ENCODE measurements around the gene CNOT6. TPM values are rescaled to one million over a fixed set of nuclear protein-coding genes. Genes with fewer than 3 reads are reported as not detected.
A peak's percentile ranks its signal among the peaks of the same experiment; 100 is the strongest.

CNOT6 gene
- polyA plus RNA-seq, 1 of the 3 experiments (the other 2 are of a cell fraction), result 17.1 TPM

GRCh38 chr5:180592176-180592575 lies 98.0 kb downstream of the CNOT6 start:
- no peak overlapping the region for H3K9ac ChIP-seq
- no peaks in the 10 kb centered on the region for H3K4me1 ChIP-seq (ENCODE audit: control insufficient read depth in 1 of 2, insufficient read depth in 2 of 2, low read depth in 1 of 2, low read length in 1 of 2)
- H3K27me3 ChIP-seq (ENCODE audit: insufficient read depth), result peaks cover 53% of the 10 kb centered on the region; the same call in 1 of the 2 replicates
- WGBS (ENCODE audit: low lambda C conversion rate), result 68% methylated on average over 10 of the region's 10 CpGs
- TF ChIP-seq REST (IDR thresholded peaks at IDR 0.05; ENCODE audit: low read depth, low read length), result no peak
- no peak for TF ChIP-seq CHD2 (IDR thresholded peaks at IDR 0.05; ENCODE audit: low read length, partially characterized antibody)
- no peak for TF ChIP-seq GATA2 (CRISPR knock-in tag; IDR thresholded peaks at IDR 0.05)
- no peak for TF ChIP-seq NFIC (IDR thresholded peaks at IDR 0.05; ENCODE audit: borderline replicate concordance)
- TF ChIP-seq TAF1 (IDR thresholded peaks at IDR 0.05; ENCODE audit: borderline replicate concordance, low read depth, low read length), result no peak
- no peak for TF ChIP-seq FOSL2 (IDR thresholded peaks at IDR 0.05; ENCODE audit: borderline replicate concordance, low read depth)
- TF ChIP-seq RCOR1 (IDR thresholded peaks at IDR 0.05; ENCODE audit: low read length), result no peak
- no peak for TF ChIP-seq TCF12 (IDR thresholded peaks at IDR 0.05)
- TF ChIP-seq MEF2A (IDR thresholded peaks at IDR 0.05; ENCODE audit: borderline replicate concordance, low read depth), result no peak
- no peak for TF ChIP-seq RXRA (IDR thresholded peaks at IDR 0.05; ENCODE audit: borderline replicate concordance, low read depth)
- no peak for TF ChIP-seq FOXJ3 (CRISPR knock-in tag; IDR thresholded peaks at IDR 0.05)
- no peak for TF ChIP-seq MXI1 (IDR thresholded peaks at IDR 0.05; ENCODE audit: low read depth, low read length)
- no peak for TF ChIP-seq TEAD4 (IDR thresholded peaks at IDR 0.05; ENCODE audit: borderline replicate concordance, insufficient read depth)
- TF ChIP-seq RFX5 (IDR thresholded peaks at IDR 0.05; ENCODE audit: low read length), result no peak
- no peak for TF ChIP-seq YY1 (IDR thresholded peaks at IDR 0.05; ENCODE audit: low read depth)
- no peak for TF ChIP-seq USF1 (IDR thresholded peaks at IDR 0.05; ENCODE audit: borderline replicate concordance, low read depth)
- no peak for TF ChIP-seq PBX3 (IDR thresholded peaks at IDR 0.05)
- no peak for TF ChIP-seq FOXM1 (IDR thresholded peaks at IDR 0.05; ENCODE audit: low read depth)
- no peak for TF ChIP-seq ELF1 (IDR thresholded peaks at IDR 0.05)
- no peak overlapping the region for H3K4me2 ChIP-seq
- no peaks in the 10 kb centered on the region for H4K20me1 ChIP-seq (ENCODE audit: insufficient read depth)
- no peaks in the 10 kb centered on the region for H3K9me3 ChIP-seq
- no peaks in the 10 kb centered on the region for H3K9me2 ChIP-seq
- POLR2A ChIA-PET, result no interaction called here
- no peaks in the 10 kb centered on the region for H3F3A ChIP-seq (replicated peaks; ENCODE audit: insufficient read depth)
- no peak overlapping the region for H3K27ac ChIP-seq (ENCODE audit: low read depth in 2 of 2, low read length in 1 of 2)
- no peaks in the 10 kb centered on the region for H3K79me2 ChIP-seq (ENCODE audit: insufficient read depth)
- DNase-seq, result peak; percentile 7
- no peak overlapping the region for H3K4me3 ChIP-seq (ENCODE audit: low read depth in 2 of 2, low read length in 1 of 2)
- H2AFZ ChIP-seq (ENCODE audit: low read depth), result no peak overlapping the region
- CTCF ChIA-PET, result interaction anchor here (1.0 to 5.4 kb wide), 2 partner anchors 14 to 27 kb away, joined by 3 to 21 read pairs; no protein-coding TSS in a partner anchor
- H3K36me3 ChIP-seq (replicated peaks in 1 of 2; ENCODE audit: control insufficient read depth in 1 of 2, insufficient read depth in 2 of 2, low read length in 1 of 2), result no peaks in the 10 kb centered on the region
